CD4-positive, alpha-beta T cell treated with Interleukin-4 for 1 hour (primary cell): ENCODE results near the gene NFKBIE.

ENCODE experiments used
- DNase-seq, 2 donors: peaks; one replicate each; pipeline ENCODE4 v3.0.0-alpha.2; 2020 to 2022

The NFKBIE gene

DNA sequence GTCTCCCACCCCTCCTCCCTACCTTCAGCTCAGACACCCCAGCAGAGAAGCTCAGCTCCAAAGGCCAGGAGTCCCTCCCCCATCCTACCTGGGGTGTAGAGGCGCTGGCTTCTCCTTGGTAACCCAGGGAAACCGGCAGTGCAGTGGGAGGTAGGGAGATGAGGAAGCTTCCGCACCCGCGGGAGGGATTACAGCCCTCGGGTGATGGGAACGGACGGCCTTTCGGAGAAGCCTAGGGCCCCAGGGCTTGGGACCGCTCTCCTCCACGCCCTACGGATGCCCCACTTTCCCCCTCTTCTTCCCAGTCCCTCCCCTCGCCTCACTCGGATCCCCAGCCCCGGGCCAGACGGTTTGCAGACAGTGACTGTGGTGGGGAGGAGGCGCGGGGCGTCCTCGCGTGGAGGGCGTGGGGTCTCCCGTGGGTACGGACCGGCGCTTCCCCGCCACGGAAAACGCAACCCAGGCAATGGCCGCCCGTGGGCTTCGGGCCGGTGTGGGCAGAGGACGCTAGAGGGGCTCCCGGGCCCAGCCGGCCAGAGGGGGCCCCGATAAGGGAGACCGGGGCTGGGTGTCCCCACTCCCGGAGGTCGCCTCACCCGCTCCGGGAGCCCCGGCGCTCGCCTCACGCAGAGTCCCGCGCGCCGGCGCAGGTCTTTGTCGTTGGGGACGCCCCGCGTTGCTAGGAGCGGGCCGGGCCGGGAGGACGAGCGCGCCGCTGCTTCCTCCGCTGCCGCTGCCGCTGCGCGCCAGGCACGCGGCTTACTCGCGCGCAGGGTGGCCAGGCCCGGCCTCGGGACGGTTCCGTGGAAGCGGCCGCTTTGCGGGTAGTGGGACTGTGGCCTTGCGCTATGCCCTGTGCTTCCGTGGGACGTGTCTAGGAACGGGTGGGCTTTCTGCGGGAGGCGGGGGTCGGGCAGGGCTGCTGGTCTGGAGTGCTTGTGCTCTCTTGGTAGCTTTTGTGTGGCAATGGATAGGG lies 32.0 kb upstream of the NFKBIE start:
- peak in 1 of 2 donors; percentile 29 for DNase-seq

DNA sequence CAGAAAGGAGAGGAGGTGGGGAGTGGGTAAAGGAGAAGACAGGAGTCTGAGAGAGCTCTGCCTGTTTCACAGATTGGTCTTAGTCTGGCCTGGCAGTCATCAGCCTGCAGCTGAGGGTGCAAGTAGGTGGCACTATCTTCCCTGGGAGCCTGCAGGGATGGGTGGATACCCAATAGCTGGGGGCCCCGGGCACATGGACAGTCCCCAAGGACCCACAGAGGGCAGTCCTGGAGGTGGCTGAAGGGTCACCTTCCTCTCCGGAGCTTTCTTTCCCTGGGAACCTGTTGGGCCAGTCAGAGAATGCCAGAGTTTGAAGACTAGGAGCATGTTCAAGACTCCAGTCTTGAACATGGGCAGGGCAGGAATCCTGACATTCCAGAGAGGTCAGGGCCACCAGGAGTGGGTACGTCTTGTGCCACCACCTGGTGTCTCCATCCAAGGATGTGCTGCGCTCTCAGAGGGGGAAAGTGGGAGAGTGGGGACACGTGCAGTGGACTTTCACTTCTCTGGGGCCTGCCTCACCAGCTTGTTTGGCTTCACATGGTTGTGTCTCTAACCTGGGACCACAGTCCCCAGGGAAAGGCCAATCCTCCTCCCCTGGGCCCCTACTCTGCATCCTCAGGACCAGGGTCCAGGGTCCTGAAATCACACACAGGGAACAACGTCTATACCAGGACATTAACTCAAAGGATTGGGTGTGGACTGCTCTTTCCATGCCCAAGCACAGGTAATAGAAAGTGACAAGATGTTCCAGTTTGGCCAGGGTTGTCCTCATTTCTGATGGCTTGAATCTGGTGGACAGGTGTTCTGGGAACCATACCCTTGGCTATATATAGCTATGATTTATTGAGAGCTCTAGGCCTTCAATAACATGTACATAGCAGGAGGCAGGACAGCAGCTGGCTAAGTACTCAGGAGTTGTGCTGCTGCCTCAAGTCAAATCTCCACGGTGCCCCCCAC lies 29.8 kb upstream of the NFKBIE start:
- no peak for DNase-seq

DNA sequence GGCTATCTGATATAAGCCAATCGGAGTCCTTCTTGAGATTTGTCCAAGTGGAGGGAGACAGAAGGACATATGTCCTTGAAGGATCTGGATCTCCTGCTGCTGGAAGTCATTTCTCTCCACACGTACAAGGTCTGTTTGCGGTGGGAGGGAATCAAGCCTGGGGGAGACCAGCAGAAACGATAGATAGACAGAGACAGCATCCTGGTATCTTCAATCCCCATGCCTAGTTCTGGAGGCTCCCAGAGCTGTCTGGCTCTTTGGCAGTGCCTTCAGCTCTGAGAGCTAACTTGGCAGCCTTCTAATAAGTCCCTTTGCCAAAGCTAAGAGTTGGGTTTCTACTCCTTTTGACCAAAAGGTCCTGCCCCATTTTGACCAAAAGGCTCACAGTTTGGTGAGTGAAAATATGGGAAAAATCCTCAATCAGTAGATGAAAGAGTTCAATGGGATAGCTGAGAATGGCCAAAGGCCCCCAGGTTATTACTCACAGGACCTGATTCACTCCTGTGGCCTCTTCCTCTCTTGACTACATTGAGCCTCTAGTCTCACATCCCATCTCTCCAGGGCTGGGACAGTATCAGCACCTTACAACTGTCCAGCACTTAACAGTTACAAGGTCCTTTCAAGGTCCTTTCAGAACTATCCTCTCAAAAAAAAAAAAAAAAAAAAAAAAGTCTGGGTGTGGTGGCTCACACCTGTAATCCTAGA lies 27.5 kb upstream of the NFKBIE start:
- DNase-seq: no peak

DNA sequence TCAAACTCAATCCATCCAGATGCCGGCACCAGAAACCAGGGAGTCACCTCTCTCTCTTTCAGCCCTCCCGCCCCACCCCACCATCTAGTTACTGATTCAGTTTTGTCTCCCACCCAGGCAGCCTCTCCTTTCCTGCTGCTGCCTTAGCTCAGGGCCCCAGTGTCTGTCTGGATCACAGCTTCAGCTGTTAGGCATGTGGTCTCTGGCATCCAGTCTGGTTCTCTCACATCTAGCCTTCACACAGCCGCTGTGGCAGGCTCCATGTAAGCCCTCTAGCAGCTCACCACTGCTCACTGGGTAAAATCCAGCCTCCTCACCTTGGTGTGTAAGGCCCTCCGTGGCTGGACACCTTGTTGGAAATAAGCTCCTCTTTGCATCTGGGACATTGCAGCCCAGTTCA lies 26.5 kb upstream of the NFKBIE start:
- DNase-seq: no peak

DNA sequence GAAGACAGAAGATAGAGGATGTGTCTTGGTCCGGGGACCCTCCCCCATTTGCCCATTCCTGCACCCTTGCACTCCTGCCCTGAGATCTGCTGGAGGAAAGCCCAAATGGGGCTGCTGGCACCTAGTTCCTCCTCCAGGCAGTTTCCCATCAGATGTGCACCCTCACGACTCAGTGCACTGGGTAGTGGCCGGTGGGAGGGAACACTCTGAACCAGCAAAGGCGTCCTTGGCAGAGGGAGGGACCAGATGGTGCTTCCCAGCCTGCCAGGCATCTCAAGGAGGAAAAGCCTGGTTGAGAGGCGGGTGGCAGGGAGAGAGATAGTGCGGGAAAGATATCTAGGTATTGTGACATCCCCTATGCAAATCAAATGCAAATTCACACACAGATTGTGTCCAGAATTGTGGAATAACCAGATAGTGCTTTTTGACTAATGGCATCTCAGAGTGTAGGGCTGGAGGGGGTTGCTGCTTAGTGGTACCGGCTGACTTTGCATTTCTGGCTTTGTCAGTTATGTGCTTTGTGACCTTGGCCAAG lies 24.4 kb upstream of the NFKBIE start:
- DNase-seq: no peak

DNA sequence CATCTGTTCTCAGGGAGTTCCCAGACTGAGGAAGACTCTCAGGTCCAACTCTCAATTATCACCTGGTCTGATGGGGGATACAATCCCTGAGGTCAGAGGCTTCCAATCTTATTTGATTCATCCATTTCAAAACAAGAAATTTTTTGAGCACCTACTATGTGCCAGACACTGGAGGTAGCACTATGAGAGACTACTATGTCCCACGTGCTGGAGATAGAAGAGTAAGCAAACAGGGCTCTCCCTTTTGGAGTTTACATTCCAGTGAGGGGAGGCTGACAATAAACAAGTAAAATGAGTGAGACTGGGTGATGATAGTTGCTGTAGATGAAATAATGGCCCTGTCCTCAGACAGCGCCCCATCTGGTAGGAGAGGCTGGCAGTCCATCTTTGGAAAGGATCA lies 21.4 kb upstream of the NFKBIE start:
- no peak for DNase-seq

DNA sequence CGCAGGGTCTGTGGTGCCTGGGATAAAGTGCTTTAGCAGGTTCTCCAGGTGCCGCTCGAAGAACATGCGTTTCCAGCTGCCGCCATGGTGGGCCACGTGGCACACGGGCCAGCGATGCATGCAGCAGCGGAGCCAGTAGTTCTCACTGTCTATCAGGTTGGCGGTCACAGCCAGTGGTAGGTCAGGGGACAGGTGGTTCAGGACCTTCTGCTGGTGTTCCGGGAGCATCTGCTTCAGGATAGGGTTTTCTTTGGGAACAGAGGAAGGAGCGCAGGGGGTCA lies 20.9 kb upstream of the NFKBIE start:
- DNase-seq: no peak

DNA sequence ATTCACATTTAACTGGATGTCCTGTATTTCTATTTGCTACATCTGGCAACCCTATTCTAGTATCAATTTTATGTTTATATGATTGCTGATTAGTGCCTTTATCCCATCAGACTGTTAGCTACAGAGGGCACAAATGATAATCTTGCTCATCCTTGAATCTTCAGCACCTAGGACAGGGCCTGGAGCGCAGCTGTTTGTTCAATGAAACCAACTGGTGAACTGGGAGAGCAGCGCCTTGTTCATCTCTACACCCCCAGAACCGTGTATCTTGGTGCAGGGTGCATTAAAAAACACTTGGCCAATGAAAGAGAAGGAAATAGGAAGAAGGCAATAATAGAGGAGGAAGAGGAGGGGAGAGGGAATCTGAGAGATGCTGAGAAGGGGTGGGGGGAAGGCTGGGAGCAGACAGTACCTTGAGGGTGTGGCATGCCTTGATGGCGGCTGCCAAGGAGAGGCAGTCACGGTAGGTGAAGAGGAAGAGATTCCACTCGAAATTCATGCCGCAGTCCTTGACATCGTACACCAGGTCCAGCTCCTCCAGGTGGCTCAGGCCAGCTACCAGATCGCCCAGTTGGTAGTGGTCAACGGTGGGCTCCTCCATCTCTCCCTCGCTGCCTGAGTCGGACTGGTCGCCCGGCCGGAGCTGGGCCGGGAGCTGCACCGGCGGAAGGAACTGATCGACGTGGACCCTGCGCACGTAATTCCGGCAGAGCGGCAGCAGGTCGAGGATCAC lies 20.4 kb upstream of the NFKBIE start:
- DNase-seq: no peak

DNA sequence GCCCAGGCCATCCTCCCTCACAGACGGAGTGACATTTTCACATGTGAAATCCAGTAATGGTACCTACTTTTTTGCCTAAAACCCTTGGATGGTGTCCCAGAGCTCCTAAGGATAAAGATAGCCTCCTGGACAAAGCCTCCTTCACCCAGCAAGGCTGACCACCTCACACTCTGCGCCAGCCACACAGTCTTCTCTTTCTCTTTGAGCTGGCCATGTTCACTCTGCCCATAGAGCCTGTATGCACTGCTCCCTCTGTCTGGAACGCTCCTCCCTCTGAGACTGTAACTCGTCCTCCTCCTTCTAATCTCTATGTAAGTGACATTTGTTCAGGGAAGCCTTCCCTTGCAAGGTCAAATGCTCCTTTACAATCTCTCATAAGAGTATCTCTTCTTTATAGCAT lies 19.5 kb upstream of the NFKBIE start:
- no peak for DNase-seq

DNA sequence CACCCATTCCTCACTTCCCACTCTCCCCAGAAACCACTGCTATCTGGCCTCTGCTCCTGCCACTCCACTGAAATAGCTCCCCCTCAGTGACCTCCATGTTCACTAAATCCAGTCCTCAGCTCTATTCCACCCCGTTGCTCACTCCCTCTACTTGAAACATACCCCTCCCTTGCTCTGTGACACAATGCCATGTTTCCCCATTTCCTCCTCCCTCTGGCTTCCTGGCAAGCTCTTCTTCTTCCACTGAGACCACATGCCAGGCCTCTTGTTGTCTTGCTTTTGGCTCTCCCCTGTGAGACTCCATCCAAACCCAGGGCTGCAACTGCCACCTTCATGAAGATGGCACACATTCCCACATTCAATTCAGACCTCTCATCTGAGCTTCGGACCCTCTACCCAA lies 18.8 kb upstream of the NFKBIE start:
- DNase-seq: no peak

DNA sequence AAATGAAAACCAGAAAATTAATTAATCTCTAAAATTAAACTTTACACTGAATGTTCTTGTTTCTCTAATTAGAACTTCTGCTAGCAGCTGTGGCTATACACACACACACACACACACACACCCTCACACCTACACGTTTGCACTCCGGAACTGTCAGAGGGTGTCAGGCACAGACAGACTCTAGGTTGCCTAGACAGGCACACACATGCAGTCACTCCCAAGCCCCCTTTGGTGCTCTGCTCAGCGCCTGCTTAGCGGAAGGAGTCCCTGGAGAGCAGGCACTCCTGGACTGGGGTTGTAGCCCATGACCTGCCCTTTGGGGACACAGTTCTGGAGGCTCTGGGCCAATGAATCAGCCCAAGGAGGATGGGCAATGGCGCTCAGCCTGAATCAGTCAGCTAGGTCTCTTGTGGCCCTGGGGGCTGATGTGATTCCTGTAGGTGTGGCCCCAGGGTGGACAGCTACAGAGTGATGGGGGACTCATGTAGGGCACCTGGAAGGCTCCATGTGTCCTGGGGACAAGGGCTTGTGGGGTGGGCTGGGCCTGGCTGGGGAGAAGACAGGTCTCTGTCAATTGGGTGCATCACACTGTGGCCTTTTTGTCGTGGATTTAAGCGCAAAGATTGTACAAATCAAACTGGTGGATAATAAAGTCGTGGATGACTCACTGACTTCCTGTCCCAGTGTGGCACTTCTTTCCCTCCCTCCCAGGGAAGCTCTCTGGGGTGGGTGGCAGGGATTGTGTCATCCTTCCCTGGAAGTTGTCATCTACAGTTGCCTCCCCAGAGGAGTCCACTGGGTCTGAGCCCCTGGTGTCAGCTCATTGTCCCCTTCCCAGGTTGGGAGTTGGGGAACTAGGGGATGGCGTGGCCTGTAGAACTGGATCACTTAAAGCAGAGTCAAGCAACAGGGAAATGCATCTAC lies 13.7 kb upstream of the NFKBIE start:
- no peak for DNase-seq

DNA sequence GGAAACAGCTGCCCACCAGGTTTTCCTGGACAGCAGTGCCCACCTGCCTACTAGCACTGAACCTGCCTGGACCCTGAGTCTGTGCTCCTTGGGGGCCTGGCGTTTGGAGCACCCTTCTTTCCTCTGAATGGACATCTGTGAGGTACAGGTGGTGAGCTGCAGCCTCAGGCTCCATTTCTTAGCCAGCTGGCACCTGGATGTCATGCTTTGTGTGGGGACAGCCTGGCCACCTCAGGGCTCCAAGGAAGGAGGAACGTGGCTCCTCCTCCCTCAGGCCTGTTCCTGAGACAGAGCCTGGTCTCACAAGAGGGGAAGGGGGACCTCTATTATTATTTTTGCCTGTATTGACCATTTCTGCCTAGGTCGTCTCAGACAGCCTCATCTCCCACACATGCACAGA lies 13.0 kb upstream of the NFKBIE start:
- DNase-seq: no peak

DNA sequence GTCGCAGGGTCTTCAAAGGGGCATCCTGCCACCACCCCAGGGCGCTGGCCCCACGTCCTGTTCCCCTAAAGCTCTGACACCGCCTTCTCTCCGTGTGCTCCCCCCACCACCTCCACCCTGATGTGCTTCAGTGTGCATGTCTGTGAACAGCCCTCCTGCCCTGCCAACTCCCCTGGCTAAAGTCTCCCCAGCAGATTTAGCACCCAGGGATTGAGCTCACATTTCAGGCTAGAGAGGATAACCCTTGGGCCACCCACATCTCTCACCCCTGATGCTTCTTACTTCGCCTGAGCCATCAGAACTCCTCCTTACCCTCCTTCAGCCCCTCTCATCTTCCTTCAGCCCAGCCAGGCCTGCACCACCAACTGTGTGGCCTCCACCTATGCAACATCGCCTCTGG lies 12.4 kb upstream of the NFKBIE start:
- DNase-seq: no peak

DNA sequence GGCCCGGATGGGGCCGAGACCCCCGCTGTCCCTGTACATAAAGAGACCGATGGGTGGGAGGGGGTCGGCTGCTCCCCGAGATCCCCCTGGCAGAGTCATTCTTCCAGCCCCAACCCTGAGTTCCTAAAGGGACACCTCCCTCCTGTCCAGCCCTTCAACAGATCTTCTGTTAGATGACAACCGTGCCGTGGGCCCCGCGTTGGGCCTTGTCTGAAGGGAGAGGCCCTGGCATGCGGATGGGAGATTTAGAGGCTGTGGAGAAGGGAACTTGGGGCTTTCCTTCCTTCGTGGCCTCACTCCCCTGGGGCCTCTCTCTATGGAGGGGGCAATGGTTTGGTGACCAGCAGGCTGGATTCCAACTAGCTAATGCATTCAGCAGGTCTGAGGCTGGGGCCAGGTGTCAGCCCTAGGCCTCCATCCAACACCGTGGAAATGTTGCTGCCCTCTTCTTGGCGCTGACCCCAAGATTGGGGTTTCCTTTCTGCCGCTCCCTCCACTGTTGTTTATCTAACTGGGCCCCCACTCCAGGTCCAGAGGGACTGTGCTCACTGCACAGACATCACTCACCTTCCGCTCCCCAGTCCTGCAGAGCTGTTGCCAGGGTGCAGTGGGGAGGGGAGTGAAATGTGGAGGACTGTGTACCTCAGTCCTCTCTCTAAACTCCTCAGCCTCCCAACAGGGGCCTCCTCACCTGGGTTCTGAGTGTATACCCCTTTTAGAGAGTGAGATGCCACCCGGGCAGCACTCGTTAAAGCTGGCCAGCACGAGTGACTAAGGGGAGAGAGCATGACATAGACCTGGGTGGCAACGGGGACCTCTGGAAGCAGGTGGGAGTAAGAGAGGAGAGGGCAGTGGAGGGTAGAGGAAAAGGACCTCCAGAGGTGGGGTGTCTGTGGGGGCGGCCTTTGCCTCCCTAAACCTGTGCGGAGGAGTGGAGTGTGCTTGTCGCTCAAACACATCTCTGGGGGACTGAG lies 11.6 kb upstream of the NFKBIE start:
- no peak for DNase-seq

DNA sequence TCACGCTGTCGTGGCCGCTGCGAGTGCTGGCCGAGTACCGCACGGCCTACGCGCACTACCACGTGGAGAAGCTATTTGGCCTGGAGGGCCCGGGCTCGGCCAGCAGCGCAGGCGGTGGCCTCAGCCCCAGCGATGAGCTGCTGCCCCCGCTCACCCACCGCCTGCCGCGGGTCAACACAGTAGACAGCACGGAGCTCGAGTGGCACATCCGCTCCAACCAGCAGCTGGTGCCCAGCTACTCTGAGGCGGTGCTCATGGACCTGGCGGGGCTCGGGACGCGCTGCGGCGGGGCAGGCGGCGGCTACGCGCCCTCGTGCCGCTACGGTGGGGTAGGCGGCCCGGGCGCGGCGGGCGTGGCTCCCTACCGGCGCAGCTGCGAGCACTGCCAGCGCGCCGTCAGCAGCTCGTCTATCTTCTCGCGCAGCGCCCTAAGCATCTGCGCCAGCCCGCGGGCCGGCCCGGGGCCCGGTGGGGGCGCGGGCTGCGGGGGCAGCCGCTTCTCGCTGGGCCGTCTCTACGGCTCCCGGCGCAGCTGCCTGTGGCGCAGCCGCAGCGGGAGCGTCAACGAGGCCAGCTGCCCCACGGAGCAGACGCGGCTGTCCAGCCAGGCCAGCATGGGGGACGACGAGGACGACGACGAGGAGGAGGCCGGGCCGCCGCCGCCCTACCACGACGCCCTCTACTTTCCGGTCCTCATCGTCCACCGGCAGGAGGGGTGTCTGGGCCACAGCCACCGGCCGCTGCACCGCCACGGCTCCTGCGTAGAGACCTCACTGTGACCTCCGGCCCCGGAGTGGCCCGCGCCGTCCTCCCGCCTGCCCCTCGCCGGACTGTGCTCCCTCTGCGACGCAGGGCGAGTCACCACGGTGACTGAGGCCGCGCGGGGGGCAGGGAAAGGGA lies 10.6 kb upstream of the NFKBIE start:
- no peak for DNase-seq

DNA sequence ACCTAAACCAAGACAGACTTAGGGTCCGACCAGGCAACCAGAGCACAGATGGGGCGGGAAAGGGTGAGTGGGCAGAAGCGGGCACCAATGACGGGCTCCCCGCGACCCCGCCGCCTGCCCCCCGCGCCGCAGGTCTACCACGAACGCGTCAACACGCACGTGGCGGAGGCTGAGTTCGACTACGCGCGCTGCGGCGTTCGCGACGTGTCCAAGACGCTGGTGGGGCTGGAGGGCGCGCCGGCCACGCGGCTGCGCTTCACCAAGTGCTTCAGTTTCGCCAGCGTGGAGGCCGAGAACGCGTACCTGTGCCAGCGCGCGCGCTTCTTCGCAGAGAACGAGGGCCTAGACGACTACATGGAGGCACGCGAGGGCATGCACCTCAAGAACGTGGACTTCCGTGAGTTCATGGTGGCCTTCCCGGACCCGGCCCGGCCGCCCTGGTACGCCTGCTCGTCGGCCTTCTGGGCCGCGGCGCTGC lies 10.0 kb upstream of the NFKBIE start:
- no peak for DNase-seq

DNA sequence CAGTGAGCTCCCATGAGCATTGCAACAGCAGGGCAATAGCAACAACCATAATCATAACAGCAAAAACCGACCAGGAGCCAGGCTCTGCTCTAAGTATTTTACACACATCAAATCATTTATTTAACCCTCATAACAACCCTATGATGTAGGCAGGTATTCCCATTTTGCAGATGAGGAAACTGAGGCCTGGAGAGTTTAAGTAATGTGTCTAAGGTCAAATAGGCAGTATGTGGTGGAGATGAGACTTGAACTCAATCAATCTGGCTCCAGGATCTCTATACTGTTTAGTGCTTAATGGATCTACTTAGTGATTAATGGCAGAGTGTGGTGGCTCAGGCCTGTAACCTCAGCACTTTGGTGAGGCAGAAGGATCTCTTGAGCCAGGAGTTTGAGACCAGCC lies 8.3 kb upstream of the NFKBIE start:
- no peak for DNase-seq

DNA sequence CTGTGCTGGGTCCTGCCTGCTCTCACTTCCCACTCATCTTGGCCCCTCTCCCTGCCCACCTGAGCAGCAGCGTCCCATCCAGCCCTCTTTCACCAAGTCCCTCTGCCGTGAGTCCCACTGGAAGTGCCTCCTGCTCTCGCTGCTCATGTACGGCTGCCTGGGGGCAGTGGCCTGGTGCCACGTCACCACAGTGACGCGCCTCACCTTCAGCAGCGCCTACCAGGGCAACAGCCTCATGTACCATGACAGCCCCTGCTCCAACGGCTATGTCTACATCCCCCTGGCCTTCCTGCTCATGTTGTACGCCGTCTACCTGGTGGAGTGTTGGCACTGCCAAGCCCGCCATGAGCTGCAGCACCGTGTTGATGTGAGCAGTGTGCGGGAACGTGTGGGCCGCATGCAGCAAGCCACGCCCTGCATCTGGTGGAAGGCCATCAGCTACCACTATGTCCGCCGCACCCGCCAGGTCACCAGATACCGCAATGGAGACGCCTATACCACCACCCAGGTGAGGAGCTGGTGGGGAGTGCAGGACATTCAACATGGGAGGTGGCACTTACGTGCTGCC lies 7.7 kb upstream of the NFKBIE start:
- DNase-seq: no peak
